Naive thymus-derived CD4-positive, alpha-beta T cell (primary cell): ENCODE data around the gene MOV10. TPM values are rescaled to one million over a fixed set of nuclear protein-coding genes. Genes with fewer than 3 reads are reported as not detected.

Source experiments
- ATAC-seq: fragments of 150-1000 bp; cut with Tn5 transposase; 2 replicates; pipeline ENCODE4 v1.10.0; 2021; ENCODE audit warnings: mild to moderate bottlenecking, moderate library complexity
- CTCF ChIA-PET: fragments of 350-600 bp; sonication (Branson Sonifier 250); formaldehyde crosslinking; loops from one replicate; lab custom pipeline; 2021; ENCODE audit warnings: antibody characterized with exemption; lab: Charles Lee
- POLR2A ChIA-PET: fragments of 350-600 bp; sonication (Branson Sonifier 250); formaldehyde crosslinking; loops from one replicate; lab custom pipeline; 2021; ENCODE audit warnings: antibody characterized with exemption, inconsistent platforms; lab: Charles Lee
- DNase-seq, 9 donors: peaks; one replicate each; pipeline versions ENCODE4 v3.0.0 to v3.0.0-alpha.2; 2020 to 2022; ENCODE audit warnings: mixed read lengths in 1 of 9
- H3K27ac ChIP-seq: one replicate; pipeline ENCODE4 v1.7.0; 2013; ENCODE audit warnings: mild to moderate bottlenecking, low read depth, low read length, moderate library complexity
- H3K27me3 ChIP-seq, 2 donors: one replicate each; pipeline ENCODE4 v1.7.0; 2013; ENCODE audit warnings: low read length in 2 of 2, mild to moderate bottlenecking in 2 of 2, moderate library complexity in 2 of 2; ENCODE audit not compliant: control insufficient read depth in 2 of 2, insufficient read depth in 2 of 2
- H3K36me3 ChIP-seq, 3 experiments: 1 replicate in 2 of 3; 2 replicates in 1 of 3; pipeline ENCODE4 v1.7.0; 2013; ENCODE audit warnings: low read length in 3 of 3, mild to moderate bottlenecking in 3 of 3, moderate library complexity in 1 of 3; ENCODE audit not compliant: insufficient read depth in 3 of 3, control insufficient read depth in 2 of 3
- H3K4me1 ChIP-seq, 2 donors: one replicate each; pipeline ENCODE4 v1.7.0; 2013; ENCODE audit warnings: low read length in 2 of 2, mild to moderate bottlenecking in 2 of 2, moderate library complexity in 1 of 2; ENCODE audit not compliant: control insufficient read depth in 2 of 2, insufficient read depth in 2 of 2
- H3K4me3 ChIP-seq: 2 replicates; pipeline ENCODE4 v1.7.0; 2013; ENCODE audit warnings: mild to moderate bottlenecking, low read length
- H3K9me3 ChIP-seq, 3 experiments: 1 replicate in 2 of 3; 2 replicates in 1 of 3; pipeline ENCODE4 v1.7.0; 2013; ENCODE audit warnings: low read length in 3 of 3; ENCODE audit not compliant: control insufficient read depth in 2 of 3
- H3K27ac Mint-ChIP-seq, 9 donors: one replicate each; pipeline ENCODE4 v1.8.0; 2020 to 2022; ENCODE audit warnings: mixed read lengths in 9 of 9, mild to moderate bottlenecking in 8 of 9, moderate library complexity in 5 of 9, inconsistent platforms in 2 of 9
- H3K27me3 Mint-ChIP-seq, 5 donors: one replicate each; pipeline ENCODE4 v1.8.0; 2021 to 2022; ENCODE audit warnings: mixed read lengths in 5 of 5, mild to moderate bottlenecking in 1 of 5
- H3K36me3 Mint-ChIP-seq, 5 donors: one replicate each; pipeline ENCODE4 v1.8.0; 2020 to 2022; ENCODE audit warnings: mixed read lengths in 5 of 5, mild to moderate bottlenecking in 3 of 5, inconsistent platforms in 1 of 5
- H3K4me1 Mint-ChIP-seq, 7 donors: one replicate each; pipeline ENCODE4 v1.8.0; 2020 to 2022; ENCODE audit warnings: mixed read lengths in 7 of 7, mild to moderate bottlenecking in 3 of 7, inconsistent platforms in 1 of 7
- H3K4me3 Mint-ChIP-seq, 10 donors: one replicate each; pipeline ENCODE4 v1.8.0; 2020 to 2022; ENCODE audit warnings: mild to moderate bottlenecking in 10 of 10, mixed read lengths in 10 of 10, moderate library complexity in 6 of 10, inconsistent platforms in 2 of 10
- H3K9me3 Mint-ChIP-seq, 11 donors: one replicate each; pipeline ENCODE4 v1.8.0; 2020 to 2022; ENCODE audit warnings: mixed read lengths in 11 of 11, mild to moderate bottlenecking in 4 of 11, inconsistent platforms in 1 of 11, moderate library complexity in 1 of 11
- intact Hi-C, 2 donors: fragments of 100-400 bp; cut with micrococcal nuclease; formaldehyde crosslinking; loops; one replicate each; pipeline ENCODE4 v1.15.1; 2023
- polyA plus RNA-seq, 2 donors: library from polyadenylated mRNA; unstranded; fragments of 300-500 nt; fragmentation: Illumina TruSeq; gene quantifications; one replicate each; pipeline ENCODE4 v1.2.3, GENCODE V29; 2021
- total RNA-seq, 6 experiments: library from RNA in 5 of 6; stranded (reverse) in 5 of 6; gene quantifications; 1 replicate in 5 of 6; 2 replicates in 1 of 6; pipeline ENCODE4 v1.2.3 and lab custom pipeline; 2021 to 2026

MOV10 gene
- total and polyA plus RNA-seq, 7 experiments from 2014 or later, result 26.1 to 126 (median 87.1) TPM

- intact Hi-C loops, result no loop called here
- Mint-ChIP-seq H3K27me3 (no peaks in the 10 kb centered on the region), H3K9me3 (no peaks in the 10 kb centered on the region), H3K36me3 (peaks cover 0 to 23% (median 0%) of the 10 kb centered on the region in 5 donors), H3K4me3 (no peak overlapping the region), H3K4me1 (peaks cover 25 to 57% (median 43%) of the 10 kb centered on the region in 7 donors), H3K27ac (peak overlapping the region; percentile 68 to 95 (median 86))
- POLR2A ChIA-PET, result interaction anchor here (0.8 to 1.6 kb wide), 2 partner anchors 25 to 81 kb away, joined by 3 read pairs; partner anchors contain the start of genes MOV10 and ST7L
- ATAC-seq (no peak), DNase-seq (no peak)
- Histone ChIP-seq H3K9me3 (no peaks in the 10 kb centered on the region), H3K4me3 (no peak overlapping the region), H3K27ac (no peak overlapping the region), H3K4me1 (peaks cover 13 to 24% of the 10 kb centered on the region in 2 donors), H3K27me3 (no peaks in the 10 kb centered on the region), H3K36me3 (peaks cover 0 to 56% (median 4%) of the 10 kb centered on the region in 3 experiments)
- CTCF ChIA-PET, result interaction anchor here (0.6 to 1.4 kb wide), 4 partner anchors 10 to 234 kb away, joined by 3 to 4 read pairs (median 4); no protein-coding TSS in a partner anchor
Measured at GRCh38 chr1:112699425-112700144, 25.1 kb downstream of the MOV10 start.

GRCh38 chr1:112700290-112701226 lies 26.1 kb downstream of the MOV10 start:
- ChIA-PET CTCF (interaction anchor here (0.8 to 1.9 kb wide), 5 partner anchors 8 to 26 kb away, joined by 3 to 5 read pairs (median 4); partner anchors contain the start of gene MOV10), POLR2A (interaction anchor here (0.9 to 1.0 kb wide), 2 partner anchors 11 to 28 kb away, joined by 3 read pairs; no protein-coding TSS in a partner anchor)
- Histone ChIP-seq H3K4me1 (peaks cover 22 to 34% of the 10 kb centered on the region in 2 donors), H3K4me3 (no peak overlapping the region), H3K27me3 (no peaks in the 10 kb centered on the region), H3K36me3 (peaks cover 0 to 46% (median 4%) of the 10 kb centered on the region in 3 experiments), H3K9me3 (no peaks in the 10 kb centered on the region), H3K27ac (peak overlapping the region; percentile 59)
- peaks cover 35 to 67% (median 52%) of the 10 kb centered on the region in 7 donors for H3K4me1 Mint-ChIP-seq
- no peaks in the 10 kb centered on the region for H3K27me3 Mint-ChIP-seq
- H3K27ac Mint-ChIP-seq, result peak overlapping the region; percentile 68 to 95 (median 87)
- no peaks in the 10 kb centered on the region for H3K9me3 Mint-ChIP-seq
- DNase-seq, result peak in 7 of 9 donors; percentile 36 to 75 (median 47)
- peaks cover 0 to 25% (median 0%) of the 10 kb centered on the region in 5 donors for H3K36me3 Mint-ChIP-seq
- intact Hi-C loops, result no loop called here
- peak; percentile 72 for ATAC-seq
- H3K4me3 Mint-ChIP-seq, result peak overlapping the region in 2 of 10 donors; percentile 65 to 76

GRCh38 chr1:112701227-112702066 lies 27.0 kb downstream of the MOV10 start:
- CTCF ChIA-PET, result interaction anchor here (1.9 kb wide), 1 partner anchor 27 kb away, joined by 5 read pairs; the partner anchor contains the start of gene MOV10
- H3K9me3 ChIP-seq, result no peaks in the 10 kb centered on the region
- peaks cover 0 to 3% (median 0%) of the 10 kb centered on the region in 11 donors for H3K9me3 Mint-ChIP-seq
- H3K4me1 ChIP-seq, result peaks cover 28 to 41% of the 10 kb centered on the region in 2 donors
- no peaks in the 10 kb centered on the region for H3K27me3 Mint-ChIP-seq
- intact Hi-C loops, result no loop called here
- DNase-seq, result no peak
- peaks cover 39 to 76% (median 61%) of the 10 kb centered on the region in 7 donors for H3K4me1 Mint-ChIP-seq
- peaks cover 0 to 25% (median 0%) of the 10 kb centered on the region in 5 donors for H3K36me3 Mint-ChIP-seq
- POLR2A ChIA-PET, result interaction anchor here (0.7 kb wide), 1 partner anchor 82 kb away, joined by 3 read pairs; the partner anchor contains the start of gene ST7L
- H3K27ac Mint-ChIP-seq, result peak overlapping the region; percentile 68 to 95 (median 87)
- peak overlapping the region; percentile 59 for H3K27ac ChIP-seq
- H3K4me3 Mint-ChIP-seq, result peak overlapping the region in 5 of 10 donors; percentile 1 to 76 (median 9)
- H3K27me3 ChIP-seq, result no peaks in the 10 kb centered on the region
- ATAC-seq, result peak; percentile 4
- no peak overlapping the region for H3K4me3 ChIP-seq
- H3K36me3 ChIP-seq, result peaks cover 0 to 38% (median 3%) of the 10 kb centered on the region in 3 experiments

GRCh38 chr1:112702067-112702395 lies 27.6 kb downstream of the MOV10 start:
- ChIA-PET POLR2A (interaction anchor here (0.6 to 0.7 kb wide), 2 partner anchors 28 to 83 kb away, joined by 3 read pairs; partner anchors contain the start of gene ST7L), CTCF (interaction anchor here (1.9 kb wide), 1 partner anchor 27 kb away, joined by 5 read pairs; the partner anchor contains the start of gene MOV10)
- Histone ChIP-seq H3K9me3 (no peaks in the 10 kb centered on the region), H3K4me3 (no peak overlapping the region), H3K4me1 (peaks cover 28 to 41% of the 10 kb centered on the region in 2 donors), H3K27ac (no peak overlapping the region), H3K36me3 (peaks cover 0 to 32% (median 0%) of the 10 kb centered on the region in 3 experiments), H3K27me3 (no peaks in the 10 kb centered on the region)
- ATAC-seq, result no peak
- peaks cover 39 to 72% (median 62%) of the 10 kb centered on the region in 7 donors for H3K4me1 Mint-ChIP-seq
- intact Hi-C loops, result no loop called here
- no peak for DNase-seq
- peaks cover 0 to 3% (median 0%) of the 10 kb centered on the region in 11 donors for H3K9me3 Mint-ChIP-seq
- no peaks in the 10 kb centered on the region for H3K27me3 Mint-ChIP-seq
- H3K36me3 Mint-ChIP-seq, result peaks cover 0 to 25% (median 0%) of the 10 kb centered on the region in 5 donors
- H3K27ac Mint-ChIP-seq, result peak overlapping the region; percentile 45 to 90 (median 82)
- peak overlapping the region in 5 of 10 donors; percentile 1 to 32 (median 9) for H3K4me3 Mint-ChIP-seq

GRCh38 chr1:112702420-112703261 lies 28.2 kb downstream of the MOV10 start:
- Histone ChIP-seq H3K4me3 (no peak overlapping the region), H3K27me3 (no peaks in the 10 kb centered on the region), H3K27ac (no peak overlapping the region), H3K4me1 (peaks cover 28 to 41% of the 10 kb centered on the region in 2 donors), H3K36me3 (peaks cover 0 to 26% (median 0%) of the 10 kb centered on the region in 3 experiments), H3K9me3 (no peaks in the 10 kb centered on the region)
- no peak for ATAC-seq
- intact Hi-C loops, result no loop called here
- H3K27me3 Mint-ChIP-seq, result peaks cover 0 to 2% (median 0%) of the 10 kb centered on the region in 5 donors
- H3K9me3 Mint-ChIP-seq, result peaks cover 0 to 3% (median 0%) of the 10 kb centered on the region in 11 donors
- H3K4me1 Mint-ChIP-seq, result peaks cover 39 to 75% (median 64%) of the 10 kb centered on the region in 7 donors
- ChIA-PET CTCF (interaction anchor here (1.9 kb wide), 1 partner anchor 28 kb away, joined by 5 read pairs; the partner anchor contains the start of gene MOV10), POLR2A (interaction anchor here (0.6 to 1.5 kb wide), 3 partner anchors 29 to 83 kb away, joined by 3 read pairs; partner anchors contain the start of genes CAPZA1 and ST7L)
- H3K4me3 Mint-ChIP-seq, result peak overlapping the region in 1 of 10 donors; percentile 7
- peaks cover 0 to 25% (median 0%) of the 10 kb centered on the region in 5 donors for H3K36me3 Mint-ChIP-seq
- peak overlapping the region; percentile 45 to 90 (median 84) for H3K27ac Mint-ChIP-seq
- DNase-seq, result no peak
